ENCODE results near the gene C19orf85. TPM values are rescaled to one million over a fixed set of nuclear protein-coding genes. Genes with fewer than 3 reads are reported as not detected.

C19orf85 gene
- total RNA-seq, 1 donor from 2014 or later = not detected

Other genes starting within 250 kb of the C19orf85 start
- 4.8 TPM for gene TMEM86B, start 236.0 kb downstream of the C19orf85 start, total RNA-seq
- 69.1 TPM for gene PPP6R1, start 205.7 kb downstream of the C19orf85 start, total RNA-seq
- gene HSPBP1, start 184.6 kb downstream of the C19orf85 start, total RNA-seq = 23.9 TPM
- 1.0 TPM for gene BRSK1, start 180.8 kb downstream of the C19orf85 start, total RNA-seq
- 45.5 TPM for gene TMEM150B, start 139.4 kb downstream of the C19orf85 start, total RNA-seq
- gene KMT5C, start 124.9 kb downstream of the C19orf85 start, total RNA-seq = 14.7 TPM
- not detected for gene COX6B2, start 110.0 kb downstream of the C19orf85 start, total RNA-seq
- gene GARIN5B, start 101.5 kb downstream of the C19orf85 start, total RNA-seq = not detected
- gene IL11, start 94.3 kb downstream of the C19orf85 start, total RNA-seq = not detected
- 16.2 TPM for gene TMEM190, start 87.9 kb downstream of the C19orf85 start, total RNA-seq
- gene TMEM238, start 80.5 kb downstream of the C19orf85 start, total RNA-seq = 16.4 TPM
- gene RPL28, start 78.8 kb downstream of the C19orf85 start, total RNA-seq = 1,501 TPM
- 18.6 TPM for gene UBE2S, start 57.0 kb downstream of the C19orf85 start, total RNA-seq
- gene SHISA7, start 21.5 kb downstream of the C19orf85 start, total RNA-seq = not detected
- 28.6 TPM for gene ISOC2, start 3.1 kb downstream of the C19orf85 start, total RNA-seq
- gene ZNF628, start 11.9 kb upstream of the C19orf85 start, total RNA-seq = 7.1 TPM
- 16.6 TPM for gene NAT14, start 20.4 kb upstream of the C19orf85 start, total RNA-seq
- gene SSC5D, start 23.7 kb upstream of the C19orf85 start, total RNA-seq = 4.7 TPM
- gene SBK2, start 72.4 kb upstream of the C19orf85 start, total RNA-seq = not detected
- gene SBK3, start 80.8 kb upstream of the C19orf85 start, total RNA-seq = 0.80 TPM
- 12.7 TPM for gene ZNF579, start 116.1 kb upstream of the C19orf85 start, total RNA-seq
- gene FIZ1, start 134.8 kb upstream of the C19orf85 start, total RNA-seq = 14.3 TPM
- 33.4 TPM for gene ZNF524, start 135.5 kb upstream of the C19orf85 start, total RNA-seq
- gene ZNF865, start 140.9 kb upstream of the C19orf85 start, total RNA-seq = 16.5 TPM
- 7.1 TPM for gene ZNF784, start 159.8 kb upstream of the C19orf85 start, total RNA-seq
- 35.2 TPM for gene ZNF580, start 176.3 kb upstream of the C19orf85 start, total RNA-seq
- gene ZNF581, start 178.9 kb upstream of the C19orf85 start, total RNA-seq = 22.7 TPM
- gene CCDC106, start 183.5 kb upstream of the C19orf85 start, total RNA-seq = 11.6 TPM
- gene U2AF2, start 190.3 kb upstream of the C19orf85 start, total RNA-seq = 143 TPM
- gene EPN1, start 210.5 kb upstream of the C19orf85 start, total RNA-seq = 105 TPM

Measured in lower lobe of right lung (tissue), 1 donor.